HG02623 (cell line): ENCODE data around the gene KCNH8.

Experiments
- ATAC-seq: cut with Tn5 transposase; IDR thresholded peaks from one replicate; pipeline ENCODE4 v1.9.1; 2021; ENCODE audit warnings: moderate library complexity; ENCODE audit not compliant: unreplicated experiment

Gene KCNH8

GRCh38 chr3:19473971-19474580 is 325.8 kb downstream of the KCNH8 start:
- no peak for ATAC-seq

GRCh38 chr3:19476281-19476680 is 328.0 kb downstream of the KCNH8 start:
- no peak for ATAC-seq

GRCh38 chr3:19485267-19485666 is 337.0 kb downstream of the KCNH8 start:
- ATAC-seq: no peak

- no peak for ATAC-seq
These were observed 339.1 kb downstream of the KCNH8 start for GRCh38 chr3:19487386-19487785.

- no peak for ATAC-seq
These were observed 340.6 kb downstream of the KCNH8 start for GRCh38 chr3:19488939-19489338.

GRCh38 chr3:19489936-19490335 is 341.6 kb downstream of the KCNH8 start:
- ATAC-seq: no peak

- ATAC-seq: no peak
These were observed 357.9 kb downstream of the KCNH8 start for GRCh38 chr3:19506171-19506570.

GRCh38 chr3:19522305-19522704 is 374.0 kb downstream of the KCNH8 start:
- ATAC-seq: no peak

GRCh38 chr3:19526071-19526470 is 377.8 kb downstream of the KCNH8 start:
- no peak for ATAC-seq

GRCh38 chr3:19527746-19528145 is 379.4 kb downstream of the KCNH8 start:
- ATAC-seq: no peak

GRCh38 chr3:19531426-19531825 is 383.1 kb downstream of the KCNH8 start:
- ATAC-seq: no peak

GRCh38 chr3:19539518-19540392 is 391.4 kb downstream of the KCNH8 start:
- ATAC-seq: peak; percentile 62

- no peak for ATAC-seq
These were observed 392.2 kb downstream of the KCNH8 start for GRCh38 chr3:19540464-19540863.

- ATAC-seq: no peak
These were observed 393.0 kb downstream of the KCNH8 start for GRCh38 chr3:19541284-19541683.

GRCh38 chr3:19543212-19543841 is 395.0 kb downstream of the KCNH8 start:
- ATAC-seq: peak; percentile 32

GRCh38 chr3:19547665-19548464 is 399.6 kb downstream of the KCNH8 start:
- no peak for ATAC-seq

- ATAC-seq: peak; percentile 93
These were observed 411.6 kb downstream of the KCNH8 start for GRCh38 chr3:19559724-19560442.

- no peak for ATAC-seq
These were observed 425.3 kb downstream of the KCNH8 start for GRCh38 chr3:19573644-19574043.

- no peak for ATAC-seq
These were observed 426.0 kb downstream of the KCNH8 start for GRCh38 chr3:19574268-19574667.

GRCh38 chr3:19576343-19576742 is 428.0 kb downstream of the KCNH8 start:
- no peak for ATAC-seq
